Hepatocyte (in vitro differentiated cells): Measurements from ENCODE around the gene LOC101059915.
"Not testable (repeated sequence)": the region's sequence is repeated elsewhere in the genome, so short reads cannot be mapped to it uniquely, and the experiment has no call there.

Experiments used
- DNase-seq: peaks from one replicate; pipeline ENCODE4 v3.0.0-alpha.2; 2016; ENCODE audit warnings: low spot score
- H2AFZ ChIP-seq: fragments of 200-600 bp; sonication (generic); 2 replicates; pipeline ENCODE4 v1.6.0; 2016; ENCODE audit warnings: antibody characterized with exemption, mild to moderate bottlenecking
- H3K27ac ChIP-seq: fragments of 200-600 bp; sonication (generic); 2 replicates; pipeline ENCODE4 v1.5.1; 2016; ENCODE audit warnings: mild to moderate bottlenecking
- H3K27me3 ChIP-seq: fragments of 200-600 bp; sonication (generic); 2 replicates; pipeline ENCODE4 v1.6.1; 2016
- H3K36me3 ChIP-seq: fragments of 200-600 bp; sonication (generic); replicated peaks from 2 replicates; pipeline ENCODE4 v1.5.1; 2016; ENCODE audit warnings: low read depth; ENCODE audit not compliant: insufficient read depth
- H3K4me1 ChIP-seq: fragments of 200-600 bp; sonication (generic); 2 replicates; pipeline ENCODE4 v1.5.1; 2016; ENCODE audit warnings: mild to moderate bottlenecking, moderate library complexity; ENCODE audit not compliant: insufficient read depth
- H3K4me2 ChIP-seq: fragments of 200-600 bp; sonication (generic); 2 replicates; pipeline ENCODE4 v1.6.0; 2016
- H3K4me3 ChIP-seq: fragments of 200-600 bp; sonication (generic); 2 replicates; pipeline ENCODE4 v1.5.1; 2016; ENCODE audit warnings: mild to moderate bottlenecking
- H3K79me2 ChIP-seq: fragments of 200-600 bp; sonication (generic); 2 replicates; pipeline ENCODE4 v1.6.0; 2017; ENCODE audit warnings: mild to moderate bottlenecking
- H3K9me2 ChIP-seq: fragments of 200-600 bp; sonication (generic); replicated peaks from 2 replicates; pipeline ENCODE4 v1.6.0; 2017; ENCODE audit warnings: mild to moderate bottlenecking; ENCODE audit not compliant: insufficient read depth
- H3K9me3 ChIP-seq: fragments of 200-600 bp; sonication (generic); 2 replicates; pipeline ENCODE4 v1.5.1; 2016; ENCODE audit warnings: low read depth, mild to moderate bottlenecking
- H4K20me1 ChIP-seq: fragments of 200-600 bp; sonication (generic); 2 replicates; pipeline ENCODE4 v1.6.0; 2016; ENCODE audit warnings: mild to moderate bottlenecking; ENCODE audit not compliant: insufficient read depth, poor library complexity, severe bottlenecking
- WGBS: methylation state at CpG from one replicate; pipeline ENCODE4 v1.1.6; 2016; ENCODE audit warnings: low lambda C conversion rate; ENCODE audit errors: missing lambda C conversion rate; 5-methylcytosine and 5-hydroxymethylcytosine counted together
- TF ChIP-seq, protein P1 (sequence below): fragments of 200-600 bp; sonication (generic); IDR thresholded peaks from 2 replicates; pipeline ENCODE4 v1.5.1; 2016; ENCODE audit warnings: antibody characterized with exemption, mild to moderate bottlenecking; ENCODE audit not compliant: poor library complexity

The LOC101059915 gene

GRCh38 chrX:71679575-71680207 is 12.3 kb downstream of the LOC101059915 start:
- H3K9me3 ChIP-seq: no peaks in the 10 kb centered on the region
- TF ChIP-seq, protein P1, sequence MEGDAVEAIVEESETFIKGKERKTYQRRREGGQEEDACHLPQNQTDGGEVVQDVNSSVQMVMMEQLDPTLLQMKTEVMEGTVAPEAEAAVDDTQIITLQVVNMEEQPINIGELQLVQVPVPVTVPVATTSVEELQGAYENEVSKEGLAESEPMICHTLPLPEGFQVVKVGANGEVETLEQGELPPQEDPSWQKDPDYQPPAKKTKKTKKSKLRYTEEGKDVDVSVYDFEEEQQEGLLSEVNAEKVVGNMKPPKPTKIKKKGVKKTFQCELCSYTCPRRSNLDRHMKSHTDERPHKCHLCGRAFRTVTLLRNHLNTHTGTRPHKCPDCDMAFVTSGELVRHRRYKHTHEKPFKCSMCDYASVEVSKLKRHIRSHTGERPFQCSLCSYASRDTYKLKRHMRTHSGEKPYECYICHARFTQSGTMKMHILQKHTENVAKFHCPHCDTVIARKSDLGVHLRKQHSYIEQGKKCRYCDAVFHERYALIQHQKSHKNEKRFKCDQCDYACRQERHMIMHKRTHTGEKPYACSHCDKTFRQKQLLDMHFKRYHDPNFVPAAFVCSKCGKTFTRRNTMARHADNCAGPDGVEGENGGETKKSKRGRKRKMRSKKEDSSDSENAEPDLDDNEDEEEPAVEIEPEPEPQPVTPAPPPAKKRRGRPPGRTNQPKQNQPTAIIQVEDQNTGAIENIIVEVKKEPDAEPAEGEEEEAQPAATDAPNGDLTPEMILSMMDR: no peak
- no peak for DNase-seq
- H3K79me2 ChIP-seq: no peaks in the 10 kb centered on the region
- H3K36me3 ChIP-seq: no peaks in the 10 kb centered on the region
- no peak overlapping the region for H3K4me2 ChIP-seq
- no peak overlapping the region for H3K27ac ChIP-seq
- no peak overlapping the region for H2AFZ ChIP-seq
- H3K4me1 ChIP-seq: no peaks in the 10 kb centered on the region
- no peaks in the 10 kb centered on the region for H3K9me2 ChIP-seq
- H3K4me3 ChIP-seq: no peak overlapping the region
- no peaks in the 10 kb centered on the region for H4K20me1 ChIP-seq
- no peaks in the 10 kb centered on the region for H3K27me3 ChIP-seq
- 82% methylated on average over 2 of the region's 4 CpGs for WGBS

DNA sequence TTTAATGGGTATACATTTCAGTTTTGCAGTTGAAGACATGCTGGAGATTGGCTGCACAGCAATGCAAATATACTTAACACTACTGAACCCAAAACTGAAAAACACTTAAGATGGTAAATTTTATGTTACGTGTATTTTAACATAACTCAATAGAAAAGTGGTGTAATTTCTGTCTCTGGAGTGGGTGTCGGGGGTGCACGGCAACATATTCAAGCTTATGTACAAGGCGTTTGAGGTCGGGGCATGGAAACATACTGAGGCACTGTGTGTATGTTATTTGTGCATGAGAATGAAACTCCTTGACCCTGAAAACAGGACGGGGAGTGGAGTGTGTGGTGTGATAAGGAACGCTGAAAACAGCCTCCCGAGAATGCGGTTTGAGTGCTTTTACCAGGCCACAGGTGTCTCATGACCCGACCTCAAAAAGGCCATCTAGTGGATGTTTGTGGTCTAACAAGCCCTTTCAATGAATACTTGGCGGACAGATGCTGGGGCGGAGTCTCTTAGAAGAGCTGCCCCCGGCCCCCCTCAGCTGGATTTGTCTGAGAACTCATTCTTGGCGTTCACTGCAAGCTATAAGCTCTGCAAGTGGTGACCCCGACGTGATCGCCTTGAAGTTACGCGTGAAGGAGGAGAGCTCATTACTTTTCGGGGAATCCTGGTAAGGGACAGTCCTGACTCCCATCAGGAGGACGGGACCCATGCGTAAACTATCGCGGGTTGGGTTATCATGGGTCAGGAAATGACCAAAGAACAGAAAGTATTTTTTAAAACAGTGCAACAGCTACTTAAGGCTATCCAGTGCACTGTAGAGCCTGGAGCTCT is 29.5 kb downstream of the LOC101059915 start:
- not testable (repeated sequence) for H3K9me3 ChIP-seq, H2AFZ ChIP-seq, H3K4me2 ChIP-seq, H3K4me1 ChIP-seq, H3K36me3 ChIP-seq, H4K20me1 ChIP-seq, H3K9me2 ChIP-seq, H3K4me3 ChIP-seq, H3K79me2 ChIP-seq, DNase-seq, H3K27me3 ChIP-seq, H3K27ac ChIP-seq
- WGBS: no CpG with 5 or more reads among the region's 24 CpGs

- H3K4me3 ChIP-seq, H3K4me1 ChIP-seq, H2AFZ ChIP-seq, H3K27ac ChIP-seq, DNase-seq, H4K20me1 ChIP-seq, H3K27me3 ChIP-seq, H3K9me3 ChIP-seq, H3K9me2 ChIP-seq, H3K79me2 ChIP-seq, H3K4me2 ChIP-seq, H3K36me3 ChIP-seq: not testable (repeated sequence)
- WGBS: no CpG with 5 or more reads among the region's 17 CpGs
Observed at GRCh38 chrX:71697466-71698298, 30.3 kb downstream of the LOC101059915 start.

GRCh38 chrX:71698299-71699022 is 31.1 kb downstream of the LOC101059915 start:
- not testable (repeated sequence) for H3K79me2 ChIP-seq, H2AFZ ChIP-seq, H4K20me1 ChIP-seq, H3K4me2 ChIP-seq, H3K4me3 ChIP-seq, DNase-seq, H3K9me3 ChIP-seq, H3K27ac ChIP-seq, H3K9me2 ChIP-seq, H3K27me3 ChIP-seq, H3K4me1 ChIP-seq, H3K36me3 ChIP-seq
- WGBS: no CpG with 5 or more reads among the region's 12 CpGs

GRCh38 chrX:71699023-71699344 is 31.6 kb downstream of the LOC101059915 start:
- H3K4me3 ChIP-seq, H3K27me3 ChIP-seq, H3K79me2 ChIP-seq, H3K4me1 ChIP-seq, H3K9me2 ChIP-seq, H2AFZ ChIP-seq, H3K9me3 ChIP-seq, DNase-seq, H3K4me2 ChIP-seq, H4K20me1 ChIP-seq, H3K27ac ChIP-seq, H3K36me3 ChIP-seq: not testable (repeated sequence)
- WGBS: no CpG with 5 or more reads among the region's 4 CpGs

GRCh38 chrX:71702853-71703252 is 35.5 kb downstream of the LOC101059915 start:
- H3K27me3 ChIP-seq, H4K20me1 ChIP-seq, H3K79me2 ChIP-seq, H3K4me2 ChIP-seq, H3K4me1 ChIP-seq, H3K4me3 ChIP-seq, DNase-seq, H3K36me3 ChIP-seq, H2AFZ ChIP-seq, H3K9me2 ChIP-seq, H3K9me3 ChIP-seq, H3K27ac ChIP-seq: not testable (repeated sequence)
- no CpG with 5 or more reads among the region's 12 CpGs for WGBS

- H2AFZ ChIP-seq, H3K4me2 ChIP-seq, H3K9me3 ChIP-seq, H3K4me3 ChIP-seq, H3K79me2 ChIP-seq, DNase-seq, H4K20me1 ChIP-seq, H3K27ac ChIP-seq, H3K36me3 ChIP-seq, H3K27me3 ChIP-seq, H3K4me1 ChIP-seq, H3K9me2 ChIP-seq: not testable (repeated sequence)
- WGBS: no CpG with 5 or more reads among the region's 14 CpGs
Observed at GRCh38 chrX:71714064-71714463, 46.7 kb downstream of the LOC101059915 start.
